ENCODE data around the gene MAN1C1.
"Not testable (repeated sequence)": the region's sequence is repeated elsewhere in the genome, so short reads cannot be mapped to it uniquely, and the experiment has no call there.

MAN1C1 gene

DNA sequence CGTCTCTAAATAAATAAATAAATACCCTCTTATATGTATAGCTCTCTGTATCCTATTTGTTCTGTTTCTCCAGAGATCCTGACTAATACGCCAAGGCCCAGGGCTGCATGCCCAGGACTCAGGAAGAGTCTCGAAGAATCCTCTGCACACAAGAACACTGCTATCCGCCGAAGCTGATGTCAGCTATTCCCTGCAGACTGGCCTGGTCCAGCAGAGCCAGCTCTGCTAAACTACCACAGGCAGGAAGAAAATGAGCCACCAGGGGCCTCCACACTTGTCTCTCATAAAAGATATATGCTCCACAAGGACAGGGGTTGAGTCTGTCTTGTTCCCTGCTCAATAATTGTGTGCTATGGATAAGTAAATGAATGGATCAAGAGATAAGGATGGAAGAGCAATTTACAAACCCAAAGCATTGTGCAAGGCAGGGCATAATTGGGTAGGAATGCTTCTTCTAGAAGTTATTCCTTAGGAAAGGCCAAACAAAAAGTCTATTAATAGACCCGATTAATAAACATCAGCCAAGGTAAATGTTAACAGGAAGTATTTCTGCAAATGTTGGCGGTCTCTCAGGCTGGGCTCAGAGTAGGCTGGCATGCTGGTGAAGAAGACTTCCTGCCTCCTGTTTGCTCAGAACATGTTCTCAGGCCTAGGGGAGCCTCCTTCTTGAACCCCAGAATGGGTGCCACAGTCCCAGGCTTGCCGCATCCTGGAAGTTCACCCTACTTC is 26.3 kb upstream of the MAN1C1 start:
- Histone ChIP-seq H3K79me2 (no peaks in the 10 kb centered on the region), H3K9me3 (ENCODE audit: control insufficient read depth, low read length) (no peaks in the 10 kb centered on the region), H3K27ac (no peak overlapping the region), H3K36me3 (ENCODE audit: control insufficient read depth, insufficient read depth, low read length) (no peaks in the 10 kb centered on the region), H3K4me3 (ENCODE audit: low read depth, low read length) (no peak overlapping the region), H3K4me2 (ENCODE audit: low read length) (no peak overlapping the region), H3K4me1 (no peaks in the 10 kb centered on the region), H3K27me3 (ENCODE audit: control insufficient read depth, insufficient read depth, low read length) (no peaks in the 10 kb centered on the region), H2AFZ (no peak overlapping the region), H3K9ac (no peak overlapping the region)
- TF ChIP-seq, protein P1, sequence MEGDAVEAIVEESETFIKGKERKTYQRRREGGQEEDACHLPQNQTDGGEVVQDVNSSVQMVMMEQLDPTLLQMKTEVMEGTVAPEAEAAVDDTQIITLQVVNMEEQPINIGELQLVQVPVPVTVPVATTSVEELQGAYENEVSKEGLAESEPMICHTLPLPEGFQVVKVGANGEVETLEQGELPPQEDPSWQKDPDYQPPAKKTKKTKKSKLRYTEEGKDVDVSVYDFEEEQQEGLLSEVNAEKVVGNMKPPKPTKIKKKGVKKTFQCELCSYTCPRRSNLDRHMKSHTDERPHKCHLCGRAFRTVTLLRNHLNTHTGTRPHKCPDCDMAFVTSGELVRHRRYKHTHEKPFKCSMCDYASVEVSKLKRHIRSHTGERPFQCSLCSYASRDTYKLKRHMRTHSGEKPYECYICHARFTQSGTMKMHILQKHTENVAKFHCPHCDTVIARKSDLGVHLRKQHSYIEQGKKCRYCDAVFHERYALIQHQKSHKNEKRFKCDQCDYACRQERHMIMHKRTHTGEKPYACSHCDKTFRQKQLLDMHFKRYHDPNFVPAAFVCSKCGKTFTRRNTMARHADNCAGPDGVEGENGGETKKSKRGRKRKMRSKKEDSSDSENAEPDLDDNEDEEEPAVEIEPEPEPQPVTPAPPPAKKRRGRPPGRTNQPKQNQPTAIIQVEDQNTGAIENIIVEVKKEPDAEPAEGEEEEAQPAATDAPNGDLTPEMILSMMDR (IDR thresholded peaks at IDR 0.05): no peak

DNA sequence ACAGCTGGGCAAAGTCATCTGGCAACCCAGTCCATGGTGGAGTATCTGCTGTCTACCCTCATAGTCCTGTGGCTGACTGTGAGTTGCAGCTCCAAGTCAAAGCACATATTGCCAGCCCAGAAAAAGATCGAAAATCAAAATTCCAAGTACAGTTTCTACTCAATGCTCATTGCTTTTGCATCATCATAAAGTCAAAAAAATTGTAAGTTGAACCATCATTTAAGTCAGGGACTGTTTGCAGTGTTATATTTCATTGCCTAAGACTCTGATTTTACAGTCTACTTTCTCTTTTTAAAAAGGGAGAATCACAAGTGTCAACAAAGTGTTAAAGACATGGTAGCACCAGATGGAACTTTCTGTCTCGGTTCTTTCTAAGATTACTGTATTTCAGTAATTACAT is 22.7 kb upstream of the MAN1C1 start:
- Histone ChIP-seq H3K4me2 (ENCODE audit: low read length) (no peak overlapping the region), H3K9me3 (ENCODE audit: control insufficient read depth, low read length) (no peaks in the 10 kb centered on the region), H3K79me2 (no peaks in the 10 kb centered on the region), H3K9ac (no peak overlapping the region), H3K4me1 (no peaks in the 10 kb centered on the region), H2AFZ (no peak overlapping the region), H3K27ac (no peak overlapping the region), H3K27me3 (ENCODE audit: control insufficient read depth, insufficient read depth, low read length) (no peaks in the 10 kb centered on the region), H3K4me3 (ENCODE audit: low read depth, low read length) (no peak overlapping the region), H3K36me3 (ENCODE audit: control insufficient read depth, insufficient read depth, low read length) (no peaks in the 10 kb centered on the region)
- TF ChIP-seq, protein P1 (IDR thresholded peaks at IDR 0.05): no peak

GRCh38 chr1:25594971-25595370 is 21.6 kb upstream of the MAN1C1 start:
- H3K27ac ChIP-seq: no peak overlapping the region
- H2AFZ ChIP-seq: no peak overlapping the region
- no peaks in the 10 kb centered on the region for H3K9me3 ChIP-seq (ENCODE audit: control insufficient read depth, low read length)
- no peak overlapping the region for H3K9ac ChIP-seq
- H3K79me2 ChIP-seq: no peaks in the 10 kb centered on the region
- no peaks in the 10 kb centered on the region for H3K36me3 ChIP-seq (ENCODE audit: control insufficient read depth, insufficient read depth, low read length)
- H3K4me1 ChIP-seq: no peaks in the 10 kb centered on the region
- H3K27me3 ChIP-seq (ENCODE audit: control insufficient read depth, insufficient read depth, low read length): no peaks in the 10 kb centered on the region
- TF ChIP-seq, protein P1 (IDR thresholded peaks at IDR 0.05): no peak
- no peak overlapping the region for H3K4me3 ChIP-seq (ENCODE audit: low read depth, low read length)
- H3K4me2 ChIP-seq (ENCODE audit: low read length): no peak overlapping the region

DNA sequence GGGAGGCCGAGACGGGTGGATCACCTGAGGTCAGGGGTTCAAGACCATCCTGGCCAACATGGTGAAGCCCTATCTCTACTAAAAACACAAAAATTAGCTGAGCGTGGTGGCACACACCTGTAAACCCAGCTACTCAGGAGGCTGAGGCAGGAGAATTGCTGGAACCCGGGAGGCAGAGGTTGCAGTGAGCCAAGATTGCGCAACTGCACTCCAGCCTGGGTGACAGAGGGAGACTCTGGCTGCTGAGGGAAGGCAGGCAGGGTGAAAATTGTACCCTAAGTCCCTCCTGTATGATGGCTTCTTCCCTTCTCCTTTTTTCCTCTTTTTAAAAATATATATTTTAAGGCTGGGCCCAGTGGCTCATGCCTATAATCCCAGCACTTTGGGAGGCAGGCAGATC is 19.9 kb upstream of the MAN1C1 start:
- H3K79me2 ChIP-seq; H3K27ac ChIP-seq; H3K36me3 ChIP-seq (ENCODE audit: control insufficient read depth, insufficient read depth, low read length); H3K4me3 ChIP-seq (ENCODE audit: low read depth, low read length); H3K4me1 ChIP-seq; H2AFZ ChIP-seq; H3K27me3 ChIP-seq (ENCODE audit: control insufficient read depth, insufficient read depth, low read length); H3K9me3 ChIP-seq (ENCODE audit: control insufficient read depth, low read length); H3K4me2 ChIP-seq (ENCODE audit: low read length); H3K9ac ChIP-seq: not testable (repeated sequence)

DNA sequence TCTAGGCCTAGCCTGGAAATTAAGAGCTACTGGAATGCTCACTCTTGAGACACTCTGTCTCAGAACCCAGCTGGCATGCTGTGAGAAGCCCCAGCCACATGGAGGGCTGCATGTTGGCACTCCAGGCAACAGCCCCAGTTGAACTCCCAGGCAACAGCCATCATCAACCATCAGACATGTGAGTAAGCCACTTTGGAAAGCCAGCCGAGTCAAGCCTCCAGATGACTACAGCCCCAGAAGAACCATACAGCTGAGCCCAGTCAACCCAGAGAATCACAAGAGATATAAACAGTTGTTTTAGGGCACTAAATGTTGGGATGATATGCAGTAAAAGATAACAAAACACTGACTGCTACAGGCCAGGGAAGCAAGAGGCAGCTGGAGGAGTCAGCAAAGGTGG is 17.7 kb upstream of the MAN1C1 start:
- Histone ChIP-seq H2AFZ (no peak overlapping the region), H3K9ac (no peak overlapping the region), H3K9me3 (ENCODE audit: control insufficient read depth, low read length) (no peaks in the 10 kb centered on the region), H3K27ac (no peak overlapping the region), H3K4me3 (ENCODE audit: low read depth, low read length) (no peak overlapping the region), H3K27me3 (ENCODE audit: control insufficient read depth, insufficient read depth, low read length) (no peaks in the 10 kb centered on the region), H3K4me2 (ENCODE audit: low read length) (no peak overlapping the region), H3K36me3 (ENCODE audit: control insufficient read depth, insufficient read depth, low read length) (no peaks in the 10 kb centered on the region), H3K79me2 (no peaks in the 10 kb centered on the region), H3K4me1 (no peaks in the 10 kb centered on the region)
- TF ChIP-seq, protein P1 (IDR thresholded peaks at IDR 0.05): no peak

All from parathyroid adenoma (tissue), 2 donors.